Mesenchymal stem cell (in vitro differentiated cells and primary cell): Measurements from ENCODE around the gene SIK3.
"Not testable (repeated sequence)": the region's sequence is repeated elsewhere in the genome, so short reads cannot be mapped to it uniquely, and the experiment has no call there.

ENCODE experiments used
- DNase-seq: peaks from one replicate; pipeline ENCODE4 v3.0.0-alpha.2; 2013
- H2AFZ ChIP-seq: one replicate; pipeline ENCODE4 v1.6.1; 2013; ENCODE audit warnings: low read depth, mild to moderate bottlenecking, control low read depth, inconsistent platforms, low read length, moderate library complexity
- H2AK5ac ChIP-seq: 2 replicates; pipeline ENCODE4 v1.6.1; 2013; ENCODE audit warnings: low read length, moderate library complexity, mild to moderate bottlenecking, inconsistent platforms; ENCODE audit not compliant: severe bottlenecking
- H2BK120ac ChIP-seq: one replicate; pipeline ENCODE4 v1.6.1; 2013; ENCODE audit warnings: low read depth, mild to moderate bottlenecking, inconsistent platforms, low read length, moderate library complexity
- H2BK12ac ChIP-seq, 2 experiments: one replicate each; pipeline ENCODE4 v1.6.1; 2013; ENCODE audit warnings: inconsistent platforms in 2 of 2, low read length in 2 of 2, mild to moderate bottlenecking in 2 of 2, moderate library complexity in 2 of 2, control low read depth in 1 of 2
- H2BK15ac ChIP-seq: one replicate; pipeline ENCODE4 v1.6.1; 2013; ENCODE audit warnings: mild to moderate bottlenecking, low read depth, inconsistent platforms; ENCODE audit not compliant: poor library complexity, severe bottlenecking
- H2BK5ac ChIP-seq: 2 replicates; pipeline ENCODE4 v1.6.1; 2013; ENCODE audit warnings: low read depth, mild to moderate bottlenecking, low read length, control low read depth, inconsistent platforms; ENCODE audit not compliant: poor library complexity, severe bottlenecking
- H3K14ac ChIP-seq, 2 experiments: one replicate each; pipeline ENCODE4 v1.6.1; 2013; ENCODE audit warnings: inconsistent platforms in 2 of 2, low read length in 2 of 2, control low read depth in 1 of 2, mild to moderate bottlenecking in 1 of 2, moderate library complexity in 1 of 2
- H3K18ac ChIP-seq, 2 experiments: one replicate each; pipeline ENCODE4 v1.6.1; 2013; ENCODE audit warnings: inconsistent platforms in 2 of 2, low read length in 2 of 2, control low read depth in 1 of 2, low read depth in 1 of 2, mild to moderate bottlenecking in 1 of 2
- H3K23ac ChIP-seq, 2 experiments: one replicate each; pipeline ENCODE4 v1.6.1; 2013; ENCODE audit warnings: inconsistent platforms in 2 of 2, low read length in 2 of 2, mild to moderate bottlenecking in 2 of 2, moderate library complexity in 2 of 2, control low read depth in 1 of 2
- H3K27ac ChIP-seq: 2 replicates; pipeline ENCODE4 v1.5.1; 2013; ENCODE audit warnings: mild to moderate bottlenecking, moderate library complexity, low read length, control low read depth, inconsistent platforms; ENCODE audit not compliant: poor library complexity, severe bottlenecking
- H3K27me3 ChIP-seq, 2 experiments: 2 replicates each; pipeline versions ENCODE4 v1.6.1 to v1.7.0; 2013; ENCODE audit warnings: low read length in 2 of 2, mild to moderate bottlenecking in 2 of 2, moderate library complexity in 2 of 2, control low read depth in 1 of 2, inconsistent platforms in 1 of 2; ENCODE audit not compliant: control insufficient read depth in 1 of 2, insufficient read depth in 1 of 2
- H3K36me3 ChIP-seq, 2 experiments: 2 replicates each; pipeline versions ENCODE4 v1.6.1 to v1.7.0; 2013; ENCODE audit warnings: low read length in 2 of 2, control low read depth in 1 of 2, inconsistent platforms in 1 of 2, low read depth in 1 of 2, mild to moderate bottlenecking in 1 of 2; ENCODE audit not compliant: insufficient read depth in 2 of 2, control insufficient read depth in 1 of 2
- H3K4ac ChIP-seq, 2 experiments: one replicate each; pipeline ENCODE4 v1.6.1; 2013; ENCODE audit warnings: inconsistent platforms in 2 of 2, low read length in 2 of 2, mild to moderate bottlenecking in 2 of 2, moderate library complexity in 2 of 2, control low read depth in 1 of 2, low read depth in 1 of 2
- H3K4me1 ChIP-seq: 2 replicates; pipeline ENCODE4 v1.6.1; 2013; ENCODE audit warnings: low read depth, low read length, control low read depth; ENCODE audit not compliant: control insufficient read depth, insufficient read depth
- H3K4me2 ChIP-seq: 2 replicates; pipeline ENCODE4 v1.6.1; 2013; ENCODE audit warnings: low read length, mild to moderate bottlenecking, inconsistent platforms; ENCODE audit not compliant: poor library complexity, severe bottlenecking
- H3K4me3 ChIP-seq, 2 experiments: 2 replicates each; pipeline versions ENCODE4 v1.5.1 to v1.7.0; 2013; ENCODE audit warnings: low read length in 2 of 2, mild to moderate bottlenecking in 2 of 2, control low read depth in 1 of 2, low read depth in 1 of 2; ENCODE audit not compliant: insufficient read depth in 1 of 2
- H3K79me1 ChIP-seq: replicated peaks from 2 replicates; pipeline ENCODE4 v1.6.1; 2013; ENCODE audit warnings: mild to moderate bottlenecking, control low read depth, low read length, inconsistent platforms; ENCODE audit not compliant: poor library complexity, severe bottlenecking
- H3K9ac ChIP-seq: 2 replicates; pipeline ENCODE4 v1.7.0; 2013; ENCODE audit warnings: mild to moderate bottlenecking, low read length, moderate library complexity
- H3K9me3 ChIP-seq: 2 replicates; pipeline ENCODE4 v1.7.0; 2013; ENCODE audit warnings: mild to moderate bottlenecking, low read length; ENCODE audit not compliant: control insufficient read depth
- H4K8ac ChIP-seq: one replicate; pipeline ENCODE4 v1.6.1; 2013; ENCODE audit warnings: inconsistent platforms, mild to moderate bottlenecking, low read length, moderate library complexity
- H4K91ac ChIP-seq: one replicate; pipeline ENCODE4 v1.6.1; 2013; ENCODE audit warnings: mild to moderate bottlenecking, low read length, inconsistent platforms
- WGBS: methylation state at CpG from one replicate; pipeline ENCODE4 v1.1.7; 2013; ENCODE audit warnings: mixed read lengths; 5-methylcytosine and 5-hydroxymethylcytosine counted together

SIK3 gene

GRCh38 chr11:117112497-117112896 is 14.3 kb upstream of the SIK3 start:
- not testable (repeated sequence) for DNase-seq, H3K4me1 ChIP-seq, H2AFZ ChIP-seq, H3K4ac ChIP-seq, H3K4me2 ChIP-seq, H3K9ac ChIP-seq, H2BK120ac ChIP-seq, H3K36me3 ChIP-seq, H3K79me1 ChIP-seq, H2BK15ac ChIP-seq, H3K9me3 ChIP-seq, H3K23ac ChIP-seq, H3K14ac ChIP-seq, H3K4me3 ChIP-seq, H4K8ac ChIP-seq, H3K18ac ChIP-seq, H2AK5ac ChIP-seq, H2BK5ac ChIP-seq, H3K27me3 ChIP-seq, H2BK12ac ChIP-seq, H4K91ac ChIP-seq, H3K27ac ChIP-seq
- WGBS = no CpG with 5 or more reads among the region's 3 CpGs

GRCh38 chr11:117110294-117110950 is 12.2 kb upstream of the SIK3 start:
- WGBS = 96% methylated on average over 34 of the region's 39 CpGs
- Histone ChIP-seq H2BK120ac (no peak overlapping the region), H3K27me3 (no peaks in the 10 kb centered on the region), H2AK5ac (no peak overlapping the region), H3K36me3 (no peaks in the 10 kb centered on the region), H3K27ac (no peak overlapping the region), H2AFZ (no peak overlapping the region), H3K4me3 (no peak overlapping the region), H3K9ac (no peak overlapping the region), H2BK12ac (no peak overlapping the region), H3K14ac (no peak overlapping the region), H4K91ac (no peak overlapping the region), H3K23ac (no peak overlapping the region), H3K4me1 (no peaks in the 10 kb centered on the region), H2BK5ac (no peak overlapping the region), H4K8ac (no peak overlapping the region), H3K4me2 (no peak overlapping the region), H3K4ac (no peak overlapping the region), H3K9me3 (no peaks in the 10 kb centered on the region), H3K18ac (peak overlapping the region in 1 of 2 experiments; percentile 5), H3K79me1 (no peaks in the 10 kb centered on the region), H2BK15ac (no peak overlapping the region)
- no peak for DNase-seq

GRCh38 chr11:117107701-117108590 is 9.7 kb upstream of the SIK3 start:
- no peak overlapping the region for H2AK5ac ChIP-seq
- H3K4ac ChIP-seq = no peak overlapping the region
- 63% methylated on average over 4 of the region's 5 CpGs for WGBS
- no peak overlapping the region for H3K14ac ChIP-seq
- H2AFZ ChIP-seq = no peak overlapping the region
- no peak overlapping the region for H3K18ac ChIP-seq
- no peaks in the 10 kb centered on the region for H3K9me3 ChIP-seq
- no peak overlapping the region for H3K9ac ChIP-seq
- no peak overlapping the region for H3K27ac ChIP-seq
- no peak overlapping the region for H4K8ac ChIP-seq
- no peak overlapping the region for H2BK15ac ChIP-seq
- no peak overlapping the region for H3K4me3 ChIP-seq
- no peak overlapping the region for H2BK120ac ChIP-seq
- no peak overlapping the region for H2BK12ac ChIP-seq
- H3K27me3 ChIP-seq = no peaks in the 10 kb centered on the region
- peak; percentile 30 for DNase-seq
- no peak overlapping the region for H2BK5ac ChIP-seq
- no peaks in the 10 kb centered on the region for H3K79me1 ChIP-seq
- no peak overlapping the region for H3K23ac ChIP-seq
- H3K4me2 ChIP-seq = no peak overlapping the region
- no peaks in the 10 kb centered on the region for H3K36me3 ChIP-seq
- no peak overlapping the region for H4K91ac ChIP-seq
- no peaks in the 10 kb centered on the region for H3K4me1 ChIP-seq

- Histone ChIP-seq H3K4me1 (peaks cover 13% of the 10 kb centered on the region), H2AFZ (no peak overlapping the region), H3K23ac (no peak overlapping the region), H3K4me3 (no peak overlapping the region), H3K9me3 (no peaks in the 10 kb centered on the region), H3K18ac (no peak overlapping the region), H2BK120ac (no peak overlapping the region), H3K79me1 (peaks cover 7% of the 10 kb centered on the region), H2BK15ac (no peak overlapping the region), H3K4ac (no peak overlapping the region), H3K27ac (no peak overlapping the region), H4K8ac (no peak overlapping the region), H3K4me2 (no peak overlapping the region), H2BK5ac (no peak overlapping the region), H4K91ac (no peak overlapping the region), H3K36me3 (no peaks in the 10 kb centered on the region), H2AK5ac (no peak overlapping the region), H2BK12ac (no peak overlapping the region), H3K27me3 (no peaks in the 10 kb centered on the region), H3K14ac (no peak overlapping the region), H3K9ac (no peak overlapping the region)
- DNase-seq = no peak
- 91% methylated on average over 3 of the region's 3 CpGs for WGBS
Observed at GRCh38 chr11:117100556-117100955, 2.3 kb upstream of the SIK3 start.
